Naive thymus-derived CD4-positive, alpha-beta T cell (primary cell): ENCODE results near the gene SORCS1. TPM values are rescaled to one million over a fixed set of nuclear protein-coding genes. Genes with fewer than 3 reads are reported as not detected.

ENCODE experiments used
- ATAC-seq: fragments of 150-1000 bp; cut with Tn5 transposase; 2 replicates; pipeline ENCODE4 v1.10.0; 2021; ENCODE audit warnings: mild to moderate bottlenecking, moderate library complexity
- CTCF ChIA-PET: fragments of 350-600 bp; sonication (Branson Sonifier 250); formaldehyde crosslinking; loops from one replicate; lab custom pipeline; 2021; ENCODE audit warnings: antibody characterized with exemption; lab: Charles Lee
- POLR2A ChIA-PET: fragments of 350-600 bp; sonication (Branson Sonifier 250); formaldehyde crosslinking; loops from one replicate; lab custom pipeline; 2021; ENCODE audit warnings: antibody characterized with exemption, inconsistent platforms; lab: Charles Lee
- DNase-seq, 9 donors: peaks; one replicate each; pipeline versions ENCODE4 v3.0.0 to v3.0.0-alpha.2; 2020 to 2022; ENCODE audit warnings: mixed read lengths in 1 of 9
- H3K27ac ChIP-seq: one replicate; pipeline ENCODE4 v1.7.0; 2013; ENCODE audit warnings: mild to moderate bottlenecking, low read depth, low read length, moderate library complexity
- H3K27me3 ChIP-seq, 2 donors: one replicate each; pipeline ENCODE4 v1.7.0; 2013; ENCODE audit warnings: low read length in 2 of 2, mild to moderate bottlenecking in 2 of 2, moderate library complexity in 2 of 2; ENCODE audit not compliant: control insufficient read depth in 2 of 2, insufficient read depth in 2 of 2
- H3K36me3 ChIP-seq, 3 experiments: 1 replicate in 2 of 3; 2 replicates in 1 of 3; pipeline ENCODE4 v1.7.0; 2013; ENCODE audit warnings: low read length in 3 of 3, mild to moderate bottlenecking in 3 of 3, moderate library complexity in 1 of 3; ENCODE audit not compliant: insufficient read depth in 3 of 3, control insufficient read depth in 2 of 3
- H3K4me1 ChIP-seq, 2 donors: one replicate each; pipeline ENCODE4 v1.7.0; 2013; ENCODE audit warnings: low read length in 2 of 2, mild to moderate bottlenecking in 2 of 2, moderate library complexity in 1 of 2; ENCODE audit not compliant: control insufficient read depth in 2 of 2, insufficient read depth in 2 of 2
- H3K4me3 ChIP-seq: 2 replicates; pipeline ENCODE4 v1.7.0; 2013; ENCODE audit warnings: mild to moderate bottlenecking, low read length
- H3K9me3 ChIP-seq, 3 experiments: 1 replicate in 2 of 3; 2 replicates in 1 of 3; pipeline ENCODE4 v1.7.0; 2013; ENCODE audit warnings: low read length in 3 of 3; ENCODE audit not compliant: control insufficient read depth in 2 of 3
- H3K27ac Mint-ChIP-seq, 9 donors: one replicate each; pipeline ENCODE4 v1.8.0; 2020 to 2022; ENCODE audit warnings: mixed read lengths in 9 of 9, mild to moderate bottlenecking in 8 of 9, moderate library complexity in 5 of 9, inconsistent platforms in 2 of 9
- H3K27me3 Mint-ChIP-seq, 5 donors: one replicate each; pipeline ENCODE4 v1.8.0; 2021 to 2022; ENCODE audit warnings: mixed read lengths in 5 of 5, mild to moderate bottlenecking in 1 of 5
- H3K36me3 Mint-ChIP-seq, 5 donors: one replicate each; pipeline ENCODE4 v1.8.0; 2020 to 2022; ENCODE audit warnings: mixed read lengths in 5 of 5, mild to moderate bottlenecking in 3 of 5, inconsistent platforms in 1 of 5
- H3K4me1 Mint-ChIP-seq, 7 donors: one replicate each; pipeline ENCODE4 v1.8.0; 2020 to 2022; ENCODE audit warnings: mixed read lengths in 7 of 7, mild to moderate bottlenecking in 3 of 7, inconsistent platforms in 1 of 7
- H3K4me3 Mint-ChIP-seq, 10 donors: one replicate each; pipeline ENCODE4 v1.8.0; 2020 to 2022; ENCODE audit warnings: mild to moderate bottlenecking in 10 of 10, mixed read lengths in 10 of 10, moderate library complexity in 6 of 10, inconsistent platforms in 2 of 10
- H3K9me3 Mint-ChIP-seq, 11 donors: one replicate each; pipeline ENCODE4 v1.8.0; 2020 to 2022; ENCODE audit warnings: mixed read lengths in 11 of 11, mild to moderate bottlenecking in 4 of 11, inconsistent platforms in 1 of 11, moderate library complexity in 1 of 11
- intact Hi-C, 2 donors: fragments of 100-400 bp; cut with micrococcal nuclease; formaldehyde crosslinking; loops; one replicate each; pipeline ENCODE4 v1.15.1; 2023
- polyA plus RNA-seq, 2 donors: library from polyadenylated mRNA; unstranded; fragments of 300-500 nt; fragmentation: Illumina TruSeq; gene quantifications; one replicate each; pipeline ENCODE4 v1.2.3, GENCODE V29; 2021
- total RNA-seq, 6 experiments: library from RNA in 5 of 6; stranded (reverse) in 5 of 6; gene quantifications; 1 replicate in 5 of 6; 2 replicates in 1 of 6; pipeline ENCODE4 v1.2.3 and lab custom pipeline; 2021 to 2026

Gene SORCS1
- total and polyA plus RNA-seq, 7 experiments from 2014 or later, result not detected

- ChIA-PET POLR2A (no interaction called here), CTCF (no interaction called here)
- Mint-ChIP-seq H3K27me3 (no peaks in the 10 kb centered on the region), H3K4me3 (no peak overlapping the region), H3K36me3 (no peaks in the 10 kb centered on the region), H3K27ac (no peak overlapping the region), H3K9me3 (peaks cover 0 to 11% (median 3%) of the 10 kb centered on the region in 11 donors), H3K4me1 (no peaks in the 10 kb centered on the region)
- intact Hi-C loops, result no loop called here
- Histone ChIP-seq H3K27me3 (no peaks in the 10 kb centered on the region), H3K4me3 (no peak overlapping the region), H3K27ac (no peak overlapping the region), H3K36me3 (no peaks in the 10 kb centered on the region), H3K4me1 (no peaks in the 10 kb centered on the region), H3K9me3 (no peaks in the 10 kb centered on the region)
- DNase-seq, result no peak
- no peak for ATAC-seq
These were observed 154.0 kb downstream of the SORCS1 start for GRCh38 chr10:107010531-107010930.

GRCh38 chr10:107004362-107004761, 160.1 kb downstream of the SORCS1 start:
- POLR2A ChIA-PET, result no interaction called here
- no peaks in the 10 kb centered on the region for H3K27me3 ChIP-seq
- no peak overlapping the region for H3K4me3 Mint-ChIP-seq
- no peaks in the 10 kb centered on the region for H3K27me3 Mint-ChIP-seq
- DNase-seq, result no peak
- CTCF ChIA-PET, result no interaction called here
- H3K4me1 Mint-ChIP-seq, result no peaks in the 10 kb centered on the region
- H3K36me3 ChIP-seq, result no peaks in the 10 kb centered on the region
- intact Hi-C loops, result no loop called here
- no peaks in the 10 kb centered on the region for H3K9me3 ChIP-seq
- H3K9me3 Mint-ChIP-seq, result peaks cover 0 to 10% (median 2%) of the 10 kb centered on the region in 11 donors
- H3K27ac Mint-ChIP-seq, result no peak overlapping the region
- no peaks in the 10 kb centered on the region for H3K36me3 Mint-ChIP-seq
- no peak overlapping the region for H3K4me3 ChIP-seq
- no peak for ATAC-seq
- H3K27ac ChIP-seq, result no peak overlapping the region
- H3K4me1 ChIP-seq, result no peaks in the 10 kb centered on the region

GRCh38 chr10:107002068-107002467, 162.4 kb downstream of the SORCS1 start:
- Mint-ChIP-seq H3K9me3 (peaks cover 0 to 11% (median 2%) of the 10 kb centered on the region in 11 donors), H3K4me3 (no peak overlapping the region), H3K36me3 (no peaks in the 10 kb centered on the region), H3K27ac (no peak overlapping the region), H3K4me1 (no peaks in the 10 kb centered on the region), H3K27me3 (no peaks in the 10 kb centered on the region)
- no peaks in the 10 kb centered on the region for H3K4me1 ChIP-seq
- no peak overlapping the region for H3K27ac ChIP-seq
- DNase-seq (no peak), ATAC-seq (no peak)
- POLR2A ChIA-PET, result no interaction called here
- H3K4me3 ChIP-seq, result no peak overlapping the region
- intact Hi-C loops, result no loop called here
- no peaks in the 10 kb centered on the region for H3K27me3 ChIP-seq
- no peaks in the 10 kb centered on the region for H3K36me3 ChIP-seq
- H3K9me3 ChIP-seq, result no peaks in the 10 kb centered on the region
- CTCF ChIA-PET, result no interaction called here

GRCh38 chr10:106999118-106999707, 165.3 kb downstream of the SORCS1 start:
- CTCF ChIA-PET, result no interaction called here
- no peaks in the 10 kb centered on the region for H3K27me3 Mint-ChIP-seq
- POLR2A ChIA-PET, result no interaction called here
- H3K4me1 Mint-ChIP-seq, result no peaks in the 10 kb centered on the region
- peaks cover 0 to 15% (median 1%) of the 10 kb centered on the region in 11 donors for H3K9me3 Mint-ChIP-seq
- DNase-seq, result no peak
- no peak overlapping the region for H3K4me3 Mint-ChIP-seq
- no peak overlapping the region for H3K4me3 ChIP-seq
- no peaks in the 10 kb centered on the region for H3K9me3 ChIP-seq
- H3K27ac Mint-ChIP-seq, result peak overlapping the region in 1 of 9 donors; percentile 18
- no peaks in the 10 kb centered on the region for H3K27me3 ChIP-seq
- ATAC-seq, result no peak
- H3K4me1 ChIP-seq, result no peaks in the 10 kb centered on the region
- no peaks in the 10 kb centered on the region for H3K36me3 ChIP-seq
- no peak overlapping the region for H3K27ac ChIP-seq
- no peaks in the 10 kb centered on the region for H3K36me3 Mint-ChIP-seq
- intact Hi-C loops, result no loop called here

GRCh38 chr10:106997721-106998120, 166.8 kb downstream of the SORCS1 start:
- DNase-seq, result no peak
- Mint-ChIP-seq H3K9me3 (peaks cover 0 to 11% (median 0%) of the 10 kb centered on the region in 11 donors), H3K4me3 (no peak overlapping the region), H3K27ac (no peak overlapping the region), H3K36me3 (no peaks in the 10 kb centered on the region), H3K27me3 (no peaks in the 10 kb centered on the region), H3K4me1 (no peaks in the 10 kb centered on the region)
- H3K4me1 ChIP-seq, result no peaks in the 10 kb centered on the region
- ChIA-PET POLR2A (no interaction called here), CTCF (no interaction called here)
- H3K9me3 ChIP-seq, result no peaks in the 10 kb centered on the region
- no peak overlapping the region for H3K4me3 ChIP-seq
- H3K27ac ChIP-seq, result no peak overlapping the region
- ATAC-seq, result peak; percentile 67
- intact Hi-C loops, result no loop called here
- no peaks in the 10 kb centered on the region for H3K27me3 ChIP-seq
- no peaks in the 10 kb centered on the region for H3K36me3 ChIP-seq

GRCh38 chr10:106996510-106996909, 168.0 kb downstream of the SORCS1 start:
- no peaks in the 10 kb centered on the region for H3K27me3 Mint-ChIP-seq
- H3K4me1 ChIP-seq, result no peaks in the 10 kb centered on the region
- no peaks in the 10 kb centered on the region for H3K4me1 Mint-ChIP-seq
- H3K36me3 ChIP-seq, result no peaks in the 10 kb centered on the region
- H3K27me3 ChIP-seq, result no peaks in the 10 kb centered on the region
- no peak overlapping the region for H3K4me3 Mint-ChIP-seq
- intact Hi-C loops, result no loop called here
- ChIA-PET CTCF (no interaction called here), POLR2A (no interaction called here)
- no peaks in the 10 kb centered on the region for H3K9me3 ChIP-seq
- H3K27ac ChIP-seq, result no peak overlapping the region
- ATAC-seq (no peak), DNase-seq (no peak)
- H3K27ac Mint-ChIP-seq, result no peak overlapping the region
- H3K4me3 ChIP-seq, result no peak overlapping the region
- peaks cover 0 to 11% (median 0%) of the 10 kb centered on the region in 11 donors for H3K9me3 Mint-ChIP-seq
- no peaks in the 10 kb centered on the region for H3K36me3 Mint-ChIP-seq

- H3K27ac Mint-ChIP-seq, result no peak overlapping the region
- no peaks in the 10 kb centered on the region for H3K27me3 ChIP-seq
- H3K27me3 Mint-ChIP-seq, result no peaks in the 10 kb centered on the region
- H3K36me3 ChIP-seq, result no peaks in the 10 kb centered on the region
- H3K9me3 Mint-ChIP-seq, result peaks cover 0 to 5% (median 2%) of the 10 kb centered on the region in 11 donors
- H3K9me3 ChIP-seq, result no peaks in the 10 kb centered on the region
- DNase-seq, result no peak
- no peaks in the 10 kb centered on the region for H3K4me1 ChIP-seq
- CTCF ChIA-PET, result no interaction called here
- no peak overlapping the region for H3K4me3 Mint-ChIP-seq
- no peak overlapping the region for H3K27ac ChIP-seq
- no peaks in the 10 kb centered on the region for H3K36me3 Mint-ChIP-seq
- H3K4me3 ChIP-seq, result no peak overlapping the region
- POLR2A ChIA-PET, result no interaction called here
- peak; percentile 24 for ATAC-seq
- no peaks in the 10 kb centered on the region for H3K4me1 Mint-ChIP-seq
- intact Hi-C loops, result no loop called here
These were observed 172.5 kb downstream of the SORCS1 start for GRCh38 chr10:106992055-106992454.
